Right lobe of liver (tissue), 4 donors: ENCODE measurements around the gene FOXJ3.

ENCODE experiments used
- CTCF ChIP-seq, 4 donors: fragments of 200-600 bp in 3 of 4; fragments of 450-650 bp in 1 of 4; IDR thresholded peaks; one replicate each; pipeline versions ENCODE4 v1.5.1 to v1.8.0; 2016 to 2022; ENCODE audit warnings: antibody characterized with exemption in 4 of 4, mild to moderate bottlenecking in 2 of 4
- POLR2A ChIP-seq: fragments of 450-650 bp; IDR thresholded peaks from one replicate; pipeline ENCODE4 v1.6.1; 2017; ENCODE audit warnings: antibody characterized with exemption, mild to moderate bottlenecking
- donor health status: DM: no; HTN: no; CAD: no.
- donor health status: DM: no; HTN: no; CAD: no.
- donor health status: DM: no; HTN: yes; CAD: no.

- TF ChIP-seq POLR2A (no peak), CTCF (IDR thresholded peaks at IDR 0.05) (no peak)
Observed at GRCh38 chr1:42231253-42231652, 103.8 kb downstream of the FOXJ3 start.
